NT2/D1 (cell line): Measurements from ENCODE around the gene NEDD9.

ENCODE experiments used
- DNase-seq: peaks from one replicate; pipeline ENCODE4 v3.0.0-alpha.2; 2011; ENCODE audit warnings: low read depth, low spot score
- H3K27me3 ChIP-seq: 2 replicates; pipeline ENCODE4 v1.6.0; 2011; ENCODE audit warnings: mild to moderate bottlenecking; ENCODE audit not compliant: insufficient read length, insufficient read depth
- H3K36me3 ChIP-seq: 2 replicates; pipeline ENCODE4 v1.6.1; 2011; ENCODE audit warnings: mild to moderate bottlenecking, low read length, mixed read lengths; ENCODE audit not compliant: insufficient read depth, insufficient read length
- H3K4me1 ChIP-seq: 2 replicates; pipeline ENCODE4 v1.5.1; 2011; ENCODE audit not compliant: insufficient read depth, insufficient read length
- H3K4me3 ChIP-seq: 2 replicates; pipeline ENCODE4 v1.5.1; 2011; ENCODE audit warnings: low read depth; ENCODE audit not compliant: insufficient read length
- H3K9ac ChIP-seq: 2 replicates; pipeline ENCODE4 v1.6.0; 2011; ENCODE audit warnings: low read depth; ENCODE audit not compliant: insufficient read length
- H3K9me3 ChIP-seq: 2 replicates; pipeline ENCODE4 v1.5.1; 2011; ENCODE audit warnings: mild to moderate bottlenecking, low read length; ENCODE audit not compliant: insufficient read depth
- SUZ12 ChIP-seq: IDR thresholded peaks from 2 replicates; pipeline ENCODE4 v1.6.1; 2011; ENCODE audit not compliant: insufficient read length, insufficient read depth; ENCODE audit errors: extremely low read depth
- YY1 ChIP-seq: IDR thresholded peaks from 2 replicates; pipeline ENCODE4 v1.6.1; 2011; ENCODE audit not compliant: insufficient read length, insufficient read depth
- ZNF274 ChIP-seq: IDR thresholded peaks from 2 replicates; pipeline ENCODE4 v1.6.1; 2011; ENCODE audit warnings: mild to moderate bottlenecking, low read depth, low read length

NEDD9 gene

DNA sequence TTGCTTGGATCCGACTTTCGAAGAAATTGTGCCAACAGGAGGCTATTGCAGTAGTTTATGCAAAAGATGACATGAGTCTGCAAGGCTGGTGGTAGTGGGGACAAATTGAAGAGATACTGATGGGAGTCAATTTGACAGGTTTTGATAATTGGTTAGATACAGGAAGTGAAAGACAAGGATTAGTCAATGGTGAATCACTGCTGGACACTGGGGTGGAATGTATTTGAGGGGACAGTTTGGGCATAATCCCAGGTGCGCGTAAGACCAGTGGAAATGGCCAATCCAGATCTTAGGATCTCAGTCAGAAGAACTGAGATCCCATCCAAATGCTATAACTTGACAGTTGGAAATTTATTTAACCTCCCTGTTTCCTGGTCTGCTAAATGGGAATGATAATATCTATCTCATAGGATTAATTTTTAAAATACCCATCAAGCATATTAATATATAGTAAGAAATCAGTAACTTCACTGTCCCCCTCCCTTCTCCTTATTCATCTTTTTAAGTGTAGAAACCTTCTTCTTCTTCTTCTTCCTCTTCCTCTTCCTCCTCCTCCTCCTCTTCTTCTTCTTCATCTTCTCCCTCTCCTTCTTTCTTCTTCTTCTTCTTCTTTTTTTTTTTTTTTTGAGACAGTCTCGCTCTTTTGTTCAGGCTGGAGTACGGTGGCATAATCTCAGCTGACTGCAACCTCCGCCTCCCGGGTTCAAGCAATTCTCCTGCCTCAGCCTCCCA, 90.0 kb downstream of the NEDD9 start:
- Histone ChIP-seq H3K36me3 (no peaks in the 10 kb centered on the region), H3K9me3 (no peaks in the 10 kb centered on the region), H3K4me3 (no peak overlapping the region), H3K4me1 (no peaks in the 10 kb centered on the region), H3K9ac (no peak overlapping the region), H3K27me3 (no peaks in the 10 kb centered on the region)
- DNase-seq = no peak
- TF ChIP-seq YY1 (no peak), SUZ12 (no peak), ZNF274 (no peak)

DNA sequence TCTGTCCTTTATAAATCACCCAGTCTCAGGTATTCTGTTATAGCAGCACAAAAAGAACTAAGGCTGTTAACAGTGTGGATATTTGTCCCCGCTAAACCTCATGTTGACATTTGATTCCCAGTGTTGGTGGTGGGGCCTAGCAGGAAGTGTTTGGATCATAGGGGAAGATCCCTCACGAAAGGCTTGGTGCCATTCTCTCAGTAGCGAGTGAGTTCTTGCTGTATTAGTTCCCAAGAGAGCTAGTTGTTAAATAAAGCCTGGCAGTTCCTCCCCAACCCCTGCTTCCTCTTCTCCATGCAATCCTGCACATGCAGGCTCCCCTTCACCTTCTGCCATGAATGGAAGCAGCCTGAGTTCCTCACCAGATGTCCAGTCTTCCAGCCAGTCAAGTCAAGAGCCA, 91.2 kb downstream of the NEDD9 start:
- H3K4me1 ChIP-seq = no peaks in the 10 kb centered on the region
- TF ChIP-seq ZNF274 = no peak
- no peak for TF ChIP-seq YY1
- no peak overlapping the region for H3K4me3 ChIP-seq
- no peak for DNase-seq
- no peak overlapping the region for H3K9ac ChIP-seq
- no peaks in the 10 kb centered on the region for H3K9me3 ChIP-seq
- no peaks in the 10 kb centered on the region for H3K27me3 ChIP-seq
- H3K36me3 ChIP-seq = no peaks in the 10 kb centered on the region

DNA sequence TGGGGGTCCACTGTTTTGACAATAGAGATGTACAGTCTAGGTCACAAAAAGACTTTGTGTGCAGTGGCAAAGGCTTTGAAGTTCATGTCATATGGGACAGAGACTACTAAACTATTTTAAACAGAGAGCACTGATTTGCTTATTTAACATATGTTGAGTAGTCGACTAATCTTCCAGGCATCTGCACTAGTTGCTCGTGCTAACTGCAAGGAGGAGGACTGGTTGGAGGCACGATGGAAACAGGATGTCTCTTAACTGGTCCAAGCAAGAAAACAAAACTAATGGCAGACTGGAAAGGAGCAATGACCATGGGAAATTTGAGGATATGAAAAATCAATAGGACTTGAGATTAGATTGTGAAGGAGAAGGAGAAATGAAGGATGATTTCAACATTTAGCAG, 92.4 kb downstream of the NEDD9 start:
- no peak overlapping the region for H3K9ac ChIP-seq
- H3K4me3 ChIP-seq = no peak overlapping the region
- no peaks in the 10 kb centered on the region for H3K9me3 ChIP-seq
- DNase-seq = no peak
- H3K36me3 ChIP-seq = peaks cover 9% of the 10 kb centered on the region
- H3K27me3 ChIP-seq = no peaks in the 10 kb centered on the region
- TF ChIP-seq SUZ12 = no peak
- no peak for TF ChIP-seq YY1
- no peak for TF ChIP-seq ZNF274
- H3K4me1 ChIP-seq = no peaks in the 10 kb centered on the region

DNA sequence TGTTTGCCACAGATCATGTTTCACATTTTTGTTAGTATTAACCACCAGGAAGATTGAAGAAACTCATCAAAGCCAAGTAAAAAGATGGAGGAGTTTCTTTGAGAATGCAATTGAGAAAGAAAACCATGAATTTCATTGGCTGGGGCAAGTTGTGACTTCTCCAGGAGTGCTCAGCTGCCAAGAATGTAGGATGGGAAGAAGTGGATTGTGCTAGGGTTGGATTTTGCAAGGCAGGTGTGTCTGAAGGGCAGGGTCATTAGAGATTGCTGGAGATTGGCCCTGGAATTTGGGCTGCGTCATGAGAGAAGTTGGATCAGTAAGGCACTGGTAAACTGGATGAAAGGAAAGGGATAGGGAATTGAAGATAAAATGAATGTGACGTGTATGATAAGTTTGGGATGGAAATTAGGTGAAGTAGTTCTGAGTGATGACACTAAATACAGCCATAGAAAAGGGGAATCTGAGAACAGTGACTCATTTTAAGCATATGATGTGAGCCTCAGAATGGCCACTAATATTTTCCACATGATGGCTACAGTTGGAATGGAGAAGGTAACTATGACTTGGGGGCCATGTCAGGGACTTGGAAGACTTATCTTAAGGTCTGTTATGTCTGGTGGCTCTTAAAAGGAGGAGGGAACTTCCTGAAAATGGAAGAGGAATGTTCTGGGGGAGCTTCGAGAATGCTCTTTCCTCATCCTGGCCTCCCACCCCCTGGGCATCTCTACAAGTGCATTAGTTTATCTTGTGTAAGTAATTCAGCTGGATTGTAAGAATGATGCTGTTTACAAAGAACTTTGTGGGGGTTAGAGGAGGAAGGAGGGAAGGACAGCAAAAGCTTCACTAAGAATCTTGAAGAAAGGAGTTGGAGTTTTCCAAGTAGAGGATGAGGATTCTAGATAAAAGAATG, 93.2 kb downstream of the NEDD9 start:
- no peak for DNase-seq
- Histone ChIP-seq H3K9ac (no peak overlapping the region), H3K36me3 (peaks cover 14% of the 10 kb centered on the region), H3K27me3 (no peaks in the 10 kb centered on the region), H3K9me3 (no peaks in the 10 kb centered on the region), H3K4me3 (no peak overlapping the region), H3K4me1 (no peaks in the 10 kb centered on the region)
- TF ChIP-seq ZNF274 (no peak), SUZ12 (no peak), YY1 (no peak)

DNA sequence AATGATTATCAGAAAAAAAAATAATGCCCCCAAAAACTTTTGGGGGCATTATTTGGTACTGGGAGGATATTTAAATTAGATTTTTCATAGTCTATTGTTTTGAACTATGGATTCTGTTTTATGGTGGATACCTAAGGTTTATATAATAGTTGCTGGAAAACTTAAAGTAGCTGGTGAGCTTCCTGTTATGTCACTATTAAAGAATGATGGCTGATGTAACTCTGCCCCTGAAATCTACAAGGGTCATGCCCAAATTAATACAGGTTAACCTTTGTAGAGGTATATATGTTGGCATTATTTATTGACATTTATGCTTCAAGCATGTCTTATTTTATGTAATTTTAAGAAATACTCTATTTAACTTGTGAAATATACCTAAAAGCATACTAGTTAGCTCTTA, 95.7 kb downstream of the NEDD9 start:
- H3K4me3 ChIP-seq = no peak overlapping the region
- H3K4me1 ChIP-seq = no peaks in the 10 kb centered on the region
- DNase-seq = no peak
- TF ChIP-seq ZNF274 (no peak), YY1 (no peak), SUZ12 (no peak)
- H3K9ac ChIP-seq = no peak overlapping the region
- no peaks in the 10 kb centered on the region for H3K27me3 ChIP-seq
- no peaks in the 10 kb centered on the region for H3K9me3 ChIP-seq
- peaks cover 14% of the 10 kb centered on the region for H3K36me3 ChIP-seq
